WTC11 (cell line): ENCODE data around the gene FAM124B. TPM values are rescaled to one million over a fixed set of nuclear protein-coding genes. Genes with fewer than 3 reads are reported as not detected.

ENCODE experiments used
- ATAC-seq: fragments of 200-7000 bp; cut with Tn5 transposase; 2 replicates; pipeline ENCODE4 v1.10.0; 2021; ENCODE audit warnings: mild to moderate bottlenecking, moderate library complexity
- CTCF ChIA-PET: fragments of 300-600 bp; sonication (Branson Sonifier 250); formaldehyde crosslinking; loops from one replicate; lab custom pipeline; 2021; ENCODE audit warnings: antibody characterized with exemption; lab: Charles Lee
- POLR2A ChIA-PET: fragments of 350-600 bp; sonication (Branson Sonifier 250); formaldehyde crosslinking; loops from one replicate; lab custom pipeline; 2021; ENCODE audit warnings: antibody characterized with exemption; lab: Charles Lee
- DNase-seq: peaks from one replicate; pipeline ENCODE4 v3.0.0; 2021; ENCODE audit warnings: low spot score
- H3K27ac Mint-ChIP-seq: 2 replicates; pipeline ENCODE4 v1.8.0; 2021; ENCODE audit warnings: mixed read lengths
- H3K27me3 Mint-ChIP-seq: 2 replicates; pipeline ENCODE4 v1.8.0; 2021; ENCODE audit warnings: low read depth, mild to moderate bottlenecking, moderate library complexity, mixed read lengths
- H3K36me3 Mint-ChIP-seq: 2 replicates; pipeline ENCODE4 v1.8.0; 2021; ENCODE audit warnings: mixed read lengths
- H3K4me1 Mint-ChIP-seq: 2 replicates; pipeline ENCODE4 v1.8.0; 2022; ENCODE audit warnings: mixed read lengths
- H3K4me3 Mint-ChIP-seq: 2 replicates; pipeline ENCODE4 v1.8.0; 2021; ENCODE audit warnings: mild to moderate bottlenecking, moderate library complexity, mixed read lengths
- H3K9me3 Mint-ChIP-seq: 2 replicates; pipeline ENCODE4 v1.8.0; 2021; ENCODE audit warnings: mixed read lengths
- CREB1 ChIP-seq: sonication (generic); formaldehyde crosslinking; IDR thresholded peaks from 2 replicates; pipeline ENCODE4 v1.8.0; 2023; ENCODE audit warnings: mild to moderate bottlenecking, missing genetic modification reagents
- GABPB1 ChIP-seq: sonication (generic); formaldehyde crosslinking; IDR thresholded peaks from 2 replicates; pipeline ENCODE4 v1.8.1; 2023; ENCODE audit warnings: mild to moderate bottlenecking, missing genetic modification reagents
- GTF2I ChIP-seq: fragments of 250-450 bp; sonication (Bioruptor Pico); conservative IDR thresholded peaks from 2 replicates; pipeline ENCODE4 v1.4.0; 2021; ENCODE audit warnings: mild to moderate bottlenecking
- KAT7 ChIP-seq: sonication (generic); formaldehyde crosslinking; IDR thresholded peaks from 2 replicates; pipeline ENCODE4 v1.8.1; 2023; ENCODE audit warnings: missing genetic modification reagents, mild to moderate bottlenecking, borderline replicate concordance
- MXD4 ChIP-seq: fragments of 250-450 bp; sonication (Bioruptor Pico); IDR thresholded peaks from 2 replicates; pipeline ENCODE4 v1.8.0; 2021; ENCODE audit warnings: mild to moderate bottlenecking, moderate library complexity, borderline replicate concordance
- MYBL2 ChIP-seq: sonication (generic); formaldehyde crosslinking; IDR thresholded peaks from 2 replicates; pipeline ENCODE4 v1.8.1; 2023; ENCODE audit warnings: mild to moderate bottlenecking, moderate library complexity, missing genetic modification reagents
- RORB ChIP-seq: fragments of 250-450 bp; sonication (Bioruptor Pico); IDR thresholded peaks from 2 replicates; pipeline ENCODE4 v1.9.0; 2021; ENCODE audit warnings: mild to moderate bottlenecking
- SMAD3 ChIP-seq: sonication (generic); formaldehyde crosslinking; IDR thresholded peaks from 2 replicates; pipeline ENCODE4 v1.8.0; 2022; ENCODE audit warnings: missing genetic modification reagents, mild to moderate bottlenecking, borderline replicate concordance
- TCF7 ChIP-seq: sonication (generic); formaldehyde crosslinking; IDR thresholded peaks from 2 replicates; pipeline ENCODE4 v1.8.0; 2022; ENCODE audit warnings: mild to moderate bottlenecking, low read depth, missing genetic modification reagents, moderate library complexity
- ZNF423 ChIP-seq: fragments of 250-450 bp; sonication (Bioruptor Pico); IDR thresholded peaks from 2 replicates; pipeline ENCODE4 v2.1.2; 2022; ENCODE audit warnings: mild to moderate bottlenecking, moderate library complexity
- ZNF671 ChIP-seq: fragments of 250-450 bp; sonication (Bioruptor Pico); IDR thresholded peaks from 2 replicates; pipeline ENCODE4 v1.8.0; 2021; ENCODE audit warnings: mild to moderate bottlenecking
- total RNA-seq: library from RNA; stranded (reverse); gene quantifications from 3 replicates; pipeline ENCODE4 v1.2.3, GENCODE V29; 2021
- TF ChIP-seq, protein P1 (sequence below): fragments of 250-450 bp; sonication (Bioruptor Pico); conservative IDR thresholded peaks from 2 replicates; pipeline ENCODE4 v1.9.0; 2021; ENCODE audit warnings: mild to moderate bottlenecking
- TF ChIP-seq, protein P2 (sequence below): fragments of 200-600 bp; IDR thresholded peaks from 2 replicates; pipeline ENCODE4 v1.8.0; 2022; ENCODE audit warnings: antibody characterized with exemption
- TF ChIP-seq, protein P3 (sequence below): sonication (generic); formaldehyde crosslinking; conservative IDR thresholded peaks from 2 replicates; pipeline ENCODE4 v1.8.1; 2022; ENCODE audit warnings: mild to moderate bottlenecking, missing genetic modification reagents
- TF ChIP-seq, protein P4 (sequence below): sonication (generic); formaldehyde crosslinking; IDR thresholded peaks from 2 replicates; pipeline ENCODE4 v1.8.0; 2022; ENCODE audit warnings: missing genetic modification reagents
- TF ChIP-seq, protein P5 (sequence below): sonication (generic); formaldehyde crosslinking; IDR thresholded peaks from 2 replicates; pipeline ENCODE4 v1.8.0; 2023; ENCODE audit warnings: missing genetic modification reagents

Gene FAM124B
- total RNA-seq, 1 experiment from 2014 or later: 3.7 TPM

DNA sequence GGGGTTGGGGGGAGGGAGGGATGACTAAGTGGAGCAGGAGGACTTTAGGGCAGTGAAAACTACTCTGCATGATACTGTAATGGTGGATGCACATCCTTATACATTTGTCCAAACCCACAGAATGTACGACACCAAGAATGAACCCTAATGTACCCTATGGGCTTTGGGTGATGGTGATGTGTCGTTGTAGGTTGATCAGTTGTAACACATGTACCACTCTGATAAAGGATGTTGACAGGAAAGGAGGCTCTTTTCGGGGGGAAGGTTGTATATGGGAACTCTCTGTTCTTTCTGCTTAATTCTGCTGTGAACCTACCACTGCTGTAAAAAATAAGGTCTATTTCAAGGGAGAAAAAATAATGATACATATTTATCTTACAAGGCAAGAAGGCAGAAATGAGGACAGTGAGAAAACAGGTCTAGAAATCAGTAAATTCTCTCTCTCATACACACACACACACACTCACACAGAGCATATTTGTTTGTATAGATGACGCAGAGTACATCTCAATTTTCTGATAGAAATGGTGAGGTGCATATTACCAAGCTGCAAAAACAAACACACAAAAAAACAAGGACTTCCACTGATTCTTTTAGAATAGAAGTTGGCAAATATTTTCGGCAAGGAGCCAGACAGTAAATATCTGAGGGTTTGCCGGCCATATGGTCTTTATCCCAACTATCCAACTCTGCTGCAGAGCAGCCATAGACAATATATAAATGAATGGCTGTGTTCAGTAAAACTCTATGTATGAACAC, 20.2 kb downstream of the FAM124B start:
- TF ChIP-seq MXD4 (CRISPR knock-in tag) (no peak), CREB1 (CRISPR knock-in tag) (no peak), TCF7 (CRISPR knock-in tag) (no peak), GTF2I (no peak)
- TF ChIP-seq, protein P1, sequence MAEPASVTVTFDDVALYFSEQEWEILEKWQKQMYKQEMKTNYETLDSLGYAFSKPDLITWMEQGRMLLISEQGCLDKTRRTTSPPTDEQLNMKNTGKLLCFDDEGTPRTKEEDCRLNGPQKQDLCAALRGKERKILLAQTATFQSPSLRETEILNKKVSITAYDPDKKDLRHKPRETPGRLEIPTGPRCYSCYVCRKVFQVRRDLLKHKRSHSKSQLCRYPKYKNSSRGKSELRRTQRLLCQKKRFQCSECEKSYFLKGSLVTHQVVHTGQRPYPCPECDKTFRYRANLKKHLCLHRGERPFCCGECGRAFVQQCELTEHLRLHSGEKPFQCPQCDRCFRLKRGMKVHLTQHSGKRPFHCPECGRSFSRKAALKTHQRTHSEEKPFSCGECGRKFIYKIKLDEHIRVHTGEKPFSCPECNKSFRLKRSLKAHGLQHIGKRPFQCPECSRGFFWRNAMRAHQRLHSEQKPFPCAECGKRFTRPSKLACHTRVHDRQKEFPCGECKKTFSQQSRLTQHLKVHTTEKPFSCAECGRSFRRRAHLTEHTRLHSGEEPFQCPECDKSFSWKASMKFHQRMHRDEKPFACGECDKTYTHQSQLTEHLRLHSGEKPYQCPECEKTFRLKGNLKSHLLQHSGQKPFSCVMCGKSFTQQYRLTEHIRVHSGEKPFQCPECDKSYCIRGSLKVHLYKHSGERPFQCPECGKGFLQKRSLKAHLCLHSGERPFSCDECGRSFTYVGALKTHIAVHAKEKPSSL (CRISPR knock-in tag): no peak
- TF ChIP-seq, all 79 proteins: peak for 0
- ATAC-seq: no peak
- H3K4me3 Mint-ChIP-seq: no peak overlapping the region
- no peaks in the 10 kb centered on the region for H3K4me1 Mint-ChIP-seq
- H3K27me3 Mint-ChIP-seq: no peaks in the 10 kb centered on the region
- POLR2A ChIA-PET: no interaction called here
- CTCF ChIA-PET: no interaction called here
- no peak for DNase-seq
- no peak overlapping the region for H3K27ac Mint-ChIP-seq
- H3K9me3 Mint-ChIP-seq: no peaks in the 10 kb centered on the region
- no peaks in the 10 kb centered on the region for H3K36me3 Mint-ChIP-seq

DNA sequence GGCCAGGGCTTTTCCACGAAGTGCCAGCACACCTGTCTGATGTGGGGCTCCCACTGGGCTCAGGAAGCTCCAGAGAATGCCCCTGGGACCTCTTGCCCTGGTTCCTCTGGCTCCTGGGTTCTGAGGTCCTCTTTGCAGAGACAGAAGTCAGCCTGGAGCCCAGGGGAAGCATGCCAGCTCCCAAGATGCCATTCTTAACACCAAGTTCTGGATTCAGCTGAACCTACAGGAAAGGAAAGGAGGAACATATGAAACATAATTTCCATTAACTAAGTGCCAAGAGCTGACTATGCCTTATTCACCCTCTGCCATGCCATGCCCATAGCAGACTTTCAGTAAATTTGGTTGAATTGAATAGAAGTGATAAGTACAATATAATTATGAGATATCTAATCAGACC, 21.9 kb downstream of the FAM124B start:
- ATAC-seq: no peak
- Mint-ChIP-seq H3K27ac (no peak overlapping the region), H3K27me3 (no peaks in the 10 kb centered on the region), H3K4me3 (no peak overlapping the region), H3K36me3 (no peaks in the 10 kb centered on the region), H3K9me3 (peaks cover 6% of the 10 kb centered on the region; the same call in 1 of the 2 replicates), H3K4me1 (no peaks in the 10 kb centered on the region)
- ChIA-PET POLR2A (no interaction called here), CTCF (no interaction called here)
- TF ChIP-seq ZNF423 (CRISPR knock-in tag) (no peak), RORB (no peak), GABPB1 (CRISPR knock-in tag) (no peak), ZNF671 (CRISPR knock-in tag) (no peak), MYBL2 (no peak), KAT7 (CRISPR knock-in tag) (no peak), SMAD3 (no peak)
- TF ChIP-seq, protein P2, sequence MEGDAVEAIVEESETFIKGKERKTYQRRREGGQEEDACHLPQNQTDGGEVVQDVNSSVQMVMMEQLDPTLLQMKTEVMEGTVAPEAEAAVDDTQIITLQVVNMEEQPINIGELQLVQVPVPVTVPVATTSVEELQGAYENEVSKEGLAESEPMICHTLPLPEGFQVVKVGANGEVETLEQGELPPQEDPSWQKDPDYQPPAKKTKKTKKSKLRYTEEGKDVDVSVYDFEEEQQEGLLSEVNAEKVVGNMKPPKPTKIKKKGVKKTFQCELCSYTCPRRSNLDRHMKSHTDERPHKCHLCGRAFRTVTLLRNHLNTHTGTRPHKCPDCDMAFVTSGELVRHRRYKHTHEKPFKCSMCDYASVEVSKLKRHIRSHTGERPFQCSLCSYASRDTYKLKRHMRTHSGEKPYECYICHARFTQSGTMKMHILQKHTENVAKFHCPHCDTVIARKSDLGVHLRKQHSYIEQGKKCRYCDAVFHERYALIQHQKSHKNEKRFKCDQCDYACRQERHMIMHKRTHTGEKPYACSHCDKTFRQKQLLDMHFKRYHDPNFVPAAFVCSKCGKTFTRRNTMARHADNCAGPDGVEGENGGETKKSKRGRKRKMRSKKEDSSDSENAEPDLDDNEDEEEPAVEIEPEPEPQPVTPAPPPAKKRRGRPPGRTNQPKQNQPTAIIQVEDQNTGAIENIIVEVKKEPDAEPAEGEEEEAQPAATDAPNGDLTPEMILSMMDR: no peak
- TF ChIP-seq, protein P3, sequence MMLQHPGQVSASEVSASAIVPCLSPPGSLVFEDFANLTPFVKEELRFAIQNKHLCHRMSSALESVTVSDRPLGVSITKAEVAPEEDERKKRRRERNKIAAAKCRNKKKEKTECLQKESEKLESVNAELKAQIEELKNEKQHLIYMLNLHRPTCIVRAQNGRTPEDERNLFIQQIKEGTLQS (CRISPR knock-in tag): no peak
- TF ChIP-seq, protein P4, sequence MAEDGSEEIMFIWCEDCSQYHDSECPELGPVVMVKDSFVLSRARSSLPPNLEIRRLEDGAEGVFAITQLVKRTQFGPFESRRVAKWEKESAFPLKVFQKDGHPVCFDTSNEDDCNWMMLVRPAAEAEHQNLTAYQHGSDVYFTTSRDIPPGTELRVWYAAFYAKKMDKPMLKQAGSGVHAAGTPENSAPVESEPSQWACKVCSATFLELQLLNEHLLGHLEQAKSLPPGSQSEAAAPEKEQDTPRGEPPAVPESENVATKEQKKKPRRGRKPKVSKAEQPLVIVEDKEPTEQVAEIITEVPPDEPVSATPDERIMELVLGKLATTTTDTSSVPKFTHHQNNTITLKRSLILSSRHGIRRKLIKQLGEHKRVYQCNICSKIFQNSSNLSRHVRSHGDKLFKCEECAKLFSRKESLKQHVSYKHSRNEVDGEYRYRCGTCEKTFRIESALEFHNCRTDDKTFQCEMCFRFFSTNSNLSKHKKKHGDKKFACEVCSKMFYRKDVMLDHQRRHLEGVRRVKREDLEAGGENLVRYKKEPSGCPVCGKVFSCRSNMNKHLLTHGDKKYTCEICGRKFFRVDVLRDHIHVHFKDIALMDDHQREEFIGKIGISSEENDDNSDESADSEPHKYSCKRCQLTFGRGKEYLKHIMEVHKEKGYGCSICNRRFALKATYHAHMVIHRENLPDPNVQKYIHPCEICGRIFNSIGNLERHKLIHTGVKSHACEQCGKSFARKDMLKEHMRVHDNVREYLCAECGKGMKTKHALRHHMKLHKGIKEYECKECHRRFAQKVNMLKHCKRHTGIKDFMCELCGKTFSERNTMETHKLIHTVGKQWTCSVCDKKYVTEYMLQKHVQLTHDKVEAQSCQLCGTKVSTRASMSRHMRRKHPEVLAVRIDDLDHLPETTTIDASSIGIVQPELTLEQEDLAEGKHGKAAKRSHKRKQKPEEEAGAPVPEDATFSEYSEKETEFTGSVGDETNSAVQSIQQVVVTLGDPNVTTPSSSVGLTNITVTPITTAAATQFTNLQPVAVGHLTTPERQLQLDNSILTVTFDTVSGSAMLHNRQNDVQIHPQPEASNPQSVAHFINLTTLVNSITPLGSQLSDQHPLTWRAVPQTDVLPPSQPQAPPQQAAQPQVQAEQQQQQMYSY (CRISPR knock-in tag): no peak
- TF ChIP-seq, protein P5, sequence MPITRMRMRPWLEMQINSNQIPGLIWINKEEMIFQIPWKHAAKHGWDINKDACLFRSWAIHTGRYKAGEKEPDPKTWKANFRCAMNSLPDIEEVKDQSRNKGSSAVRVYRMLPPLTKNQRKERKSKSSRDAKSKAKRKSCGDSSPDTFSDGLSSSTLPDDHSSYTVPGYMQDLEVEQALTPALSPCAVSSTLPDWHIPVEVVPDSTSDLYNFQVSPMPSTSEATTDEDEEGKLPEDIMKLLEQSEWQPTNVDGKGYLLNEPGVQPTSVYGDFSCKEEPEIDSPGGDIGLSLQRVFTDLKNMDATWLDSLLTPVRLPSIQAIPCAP (CRISPR knock-in tag): no peak
- DNase-seq: no peak
